ENCODE results near the gene LDB3.

GRCh38 chr10:86655173-86655540, 13.2 kb upstream of the LDB3 start:
- TF ChIP-seq CTCF (conservative IDR thresholded peaks at IDR 0.05 in 1 of 2, IDR thresholded peaks at IDR 0.05 in 1 of 2; ENCODE audit: extremely low read depth in 1 of 2, insufficient read depth in 1 of 2, low read depth in 1 of 2, low read length in 2 of 2) (no peak), EZH2 (IDR thresholded peaks at IDR 0.05; ENCODE audit: borderline replicate concordance, low read length) (no peak)
